WTC11 (cell line): ENCODE measurements around the gene PGP.

Experiments
- ESRRA ChIP-seq: sonication (generic); formaldehyde crosslinking; IDR thresholded peaks from 2 replicates; pipeline ENCODE4 v1.8.1; 2022; ENCODE audit warnings: mild to moderate bottlenecking, missing genetic modification reagents, borderline replicate concordance
- FOXP1 ChIP-seq: sonication (generic); formaldehyde crosslinking; IDR thresholded peaks from 2 replicates; pipeline ENCODE4 v1.8.0; 2022; ENCODE audit warnings: missing genetic modification reagents, mild to moderate bottlenecking, moderate library complexity, borderline replicate concordance
- ZNF121 ChIP-seq: sonication (generic); formaldehyde crosslinking; IDR thresholded peaks from 2 replicates; pipeline ENCODE4 v1.8.0; 2023; ENCODE audit warnings: missing genetic modification reagents
- ZNF416 ChIP-seq: fragments of 250-450 bp; sonication (Bioruptor Pico); IDR thresholded peaks from 2 replicates; pipeline ENCODE4 v1.9.0; 2021; ENCODE audit warnings: mild to moderate bottlenecking, inconsistent platforms
- TF ChIP-seq, protein P1 (sequence below): fragments of 200-600 bp; IDR thresholded peaks from 2 replicates; pipeline ENCODE4 v1.8.0; 2022; ENCODE audit warnings: antibody characterized with exemption
- TF ChIP-seq, protein P2 (sequence below): sonication (generic); formaldehyde crosslinking; IDR thresholded peaks from 2 replicates; pipeline ENCODE4 v1.8.0; 2022; ENCODE audit warnings: mild to moderate bottlenecking, missing genetic modification reagents
- TF ChIP-seq, protein P3 (sequence below): sonication (generic); formaldehyde crosslinking; IDR thresholded peaks from 2 replicates; pipeline ENCODE4 v1.8.0; 2023; ENCODE audit warnings: missing genetic modification reagents, mild to moderate bottlenecking, borderline replicate concordance
- TF ChIP-seq, protein P4 (sequence below): sonication (generic); formaldehyde crosslinking; IDR thresholded peaks from 2 replicates; pipeline ENCODE4 v1.8.1; 2022; ENCODE audit warnings: low read depth, mild to moderate bottlenecking, moderate library complexity, missing genetic modification reagents, borderline replicate concordance
- TF ChIP-seq, protein P5 (sequence below): sonication (generic); formaldehyde crosslinking; conservative IDR thresholded peaks from 2 replicates; pipeline ENCODE4 v1.8.1; 2023; ENCODE audit warnings: mild to moderate bottlenecking, low read depth, missing genetic modification reagents, moderate library complexity
- TF ChIP-seq, protein P6 (sequence below): sonication (generic); formaldehyde crosslinking; IDR thresholded peaks from 2 replicates; pipeline ENCODE4 v1.8.1; 2023; ENCODE audit warnings: mild to moderate bottlenecking, moderate library complexity, missing genetic modification reagents
- TF ChIP-seq, protein P7 (sequence below): sonication (generic); formaldehyde crosslinking; IDR thresholded peaks from 2 replicates; pipeline ENCODE4 v1.8.0; 2022; ENCODE audit warnings: mild to moderate bottlenecking, missing genetic modification reagents

DNA sequence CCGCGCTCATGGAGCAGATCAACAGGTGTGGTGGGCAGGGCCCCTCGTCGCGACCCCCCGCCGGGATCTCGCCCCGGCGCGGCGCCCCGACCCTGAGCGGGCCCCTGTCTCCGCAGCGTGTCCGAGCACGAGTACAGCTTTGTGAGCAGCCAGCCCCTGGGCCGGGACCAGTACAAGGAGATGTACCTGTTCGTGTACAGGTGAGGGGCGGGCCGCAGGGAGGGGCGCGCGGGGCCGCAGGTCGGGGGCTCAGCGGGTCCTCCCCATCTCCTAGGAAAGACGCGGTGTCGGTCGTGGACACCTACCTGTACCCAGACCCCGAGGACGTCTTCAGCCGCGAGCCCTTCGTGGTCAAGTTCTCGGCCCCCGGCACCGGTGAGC, 22.5 kb upstream of the PGP start:
- TF ChIP-seq, protein P1, sequence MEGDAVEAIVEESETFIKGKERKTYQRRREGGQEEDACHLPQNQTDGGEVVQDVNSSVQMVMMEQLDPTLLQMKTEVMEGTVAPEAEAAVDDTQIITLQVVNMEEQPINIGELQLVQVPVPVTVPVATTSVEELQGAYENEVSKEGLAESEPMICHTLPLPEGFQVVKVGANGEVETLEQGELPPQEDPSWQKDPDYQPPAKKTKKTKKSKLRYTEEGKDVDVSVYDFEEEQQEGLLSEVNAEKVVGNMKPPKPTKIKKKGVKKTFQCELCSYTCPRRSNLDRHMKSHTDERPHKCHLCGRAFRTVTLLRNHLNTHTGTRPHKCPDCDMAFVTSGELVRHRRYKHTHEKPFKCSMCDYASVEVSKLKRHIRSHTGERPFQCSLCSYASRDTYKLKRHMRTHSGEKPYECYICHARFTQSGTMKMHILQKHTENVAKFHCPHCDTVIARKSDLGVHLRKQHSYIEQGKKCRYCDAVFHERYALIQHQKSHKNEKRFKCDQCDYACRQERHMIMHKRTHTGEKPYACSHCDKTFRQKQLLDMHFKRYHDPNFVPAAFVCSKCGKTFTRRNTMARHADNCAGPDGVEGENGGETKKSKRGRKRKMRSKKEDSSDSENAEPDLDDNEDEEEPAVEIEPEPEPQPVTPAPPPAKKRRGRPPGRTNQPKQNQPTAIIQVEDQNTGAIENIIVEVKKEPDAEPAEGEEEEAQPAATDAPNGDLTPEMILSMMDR = no peak
- TF ChIP-seq, protein P2, sequence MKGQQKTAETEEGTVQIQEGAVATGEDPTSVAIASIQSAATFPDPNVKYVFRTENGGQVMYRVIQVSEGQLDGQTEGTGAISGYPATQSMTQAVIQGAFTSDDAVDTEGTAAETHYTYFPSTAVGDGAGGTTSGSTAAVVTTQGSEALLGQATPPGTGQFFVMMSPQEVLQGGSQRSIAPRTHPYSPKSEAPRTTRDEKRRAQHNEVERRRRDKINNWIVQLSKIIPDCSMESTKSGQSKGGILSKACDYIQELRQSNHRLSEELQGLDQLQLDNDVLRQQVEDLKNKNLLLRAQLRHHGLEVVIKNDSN = no peak
- TF ChIP-seq, protein P3, sequence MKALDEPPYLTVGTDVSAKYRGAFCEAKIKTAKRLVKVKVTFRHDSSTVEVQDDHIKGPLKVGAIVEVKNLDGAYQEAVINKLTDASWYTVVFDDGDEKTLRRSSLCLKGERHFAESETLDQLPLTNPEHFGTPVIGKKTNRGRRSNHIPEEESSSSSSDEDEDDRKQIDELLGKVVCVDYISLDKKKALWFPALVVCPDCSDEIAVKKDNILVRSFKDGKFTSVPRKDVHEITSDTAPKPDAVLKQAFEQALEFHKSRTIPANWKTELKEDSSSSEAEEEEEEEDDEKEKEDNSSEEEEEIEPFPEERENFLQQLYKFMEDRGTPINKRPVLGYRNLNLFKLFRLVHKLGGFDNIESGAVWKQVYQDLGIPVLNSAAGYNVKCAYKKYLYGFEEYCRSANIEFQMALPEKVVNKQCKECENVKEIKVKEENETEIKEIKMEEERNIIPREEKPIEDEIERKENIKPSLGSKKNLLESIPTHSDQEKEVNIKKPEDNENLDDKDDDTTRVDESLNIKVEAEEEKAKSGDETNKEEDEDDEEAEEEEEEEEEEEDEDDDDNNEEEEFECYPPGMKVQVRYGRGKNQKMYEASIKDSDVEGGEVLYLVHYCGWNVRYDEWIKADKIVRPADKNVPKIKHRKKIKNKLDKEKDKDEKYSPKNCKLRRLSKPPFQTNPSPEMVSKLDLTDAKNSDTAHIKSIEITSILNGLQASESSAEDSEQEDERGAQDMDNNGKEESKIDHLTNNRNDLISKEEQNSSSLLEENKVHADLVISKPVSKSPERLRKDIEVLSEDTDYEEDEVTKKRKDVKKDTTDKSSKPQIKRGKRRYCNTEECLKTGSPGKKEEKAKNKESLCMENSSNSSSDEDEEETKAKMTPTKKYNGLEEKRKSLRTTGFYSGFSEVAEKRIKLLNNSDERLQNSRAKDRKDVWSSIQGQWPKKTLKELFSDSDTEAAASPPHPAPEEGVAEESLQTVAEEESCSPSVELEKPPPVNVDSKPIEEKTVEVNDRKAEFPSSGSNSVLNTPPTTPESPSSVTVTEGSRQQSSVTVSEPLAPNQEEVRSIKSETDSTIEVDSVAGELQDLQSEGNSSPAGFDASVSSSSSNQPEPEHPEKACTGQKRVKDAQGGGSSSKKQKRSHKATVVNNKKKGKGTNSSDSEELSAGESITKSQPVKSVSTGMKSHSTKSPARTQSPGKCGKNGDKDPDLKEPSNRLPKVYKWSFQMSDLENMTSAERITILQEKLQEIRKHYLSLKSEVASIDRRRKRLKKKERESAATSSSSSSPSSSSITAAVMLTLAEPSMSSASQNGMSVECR (CRISPR knock-in tag) = no peak
- TF ChIP-seq, protein P4, sequence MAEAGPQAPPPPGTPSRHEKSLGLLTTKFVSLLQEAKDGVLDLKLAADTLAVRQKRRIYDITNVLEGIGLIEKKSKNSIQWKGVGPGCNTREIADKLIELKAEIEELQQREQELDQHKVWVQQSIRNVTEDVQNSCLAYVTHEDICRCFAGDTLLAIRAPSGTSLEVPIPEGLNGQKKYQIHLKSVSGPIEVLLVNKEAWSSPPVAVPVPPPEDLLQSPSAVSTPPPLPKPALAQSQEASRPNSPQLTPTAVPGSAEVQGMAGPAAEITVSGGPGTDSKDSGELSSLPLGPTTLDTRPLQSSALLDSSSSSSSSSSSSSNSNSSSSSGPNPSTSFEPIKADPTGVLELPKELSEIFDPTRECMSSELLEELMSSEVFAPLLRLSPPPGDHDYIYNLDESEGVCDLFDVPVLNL (CRISPR knock-in tag) = no peak
- TF ChIP-seq, protein P5, sequence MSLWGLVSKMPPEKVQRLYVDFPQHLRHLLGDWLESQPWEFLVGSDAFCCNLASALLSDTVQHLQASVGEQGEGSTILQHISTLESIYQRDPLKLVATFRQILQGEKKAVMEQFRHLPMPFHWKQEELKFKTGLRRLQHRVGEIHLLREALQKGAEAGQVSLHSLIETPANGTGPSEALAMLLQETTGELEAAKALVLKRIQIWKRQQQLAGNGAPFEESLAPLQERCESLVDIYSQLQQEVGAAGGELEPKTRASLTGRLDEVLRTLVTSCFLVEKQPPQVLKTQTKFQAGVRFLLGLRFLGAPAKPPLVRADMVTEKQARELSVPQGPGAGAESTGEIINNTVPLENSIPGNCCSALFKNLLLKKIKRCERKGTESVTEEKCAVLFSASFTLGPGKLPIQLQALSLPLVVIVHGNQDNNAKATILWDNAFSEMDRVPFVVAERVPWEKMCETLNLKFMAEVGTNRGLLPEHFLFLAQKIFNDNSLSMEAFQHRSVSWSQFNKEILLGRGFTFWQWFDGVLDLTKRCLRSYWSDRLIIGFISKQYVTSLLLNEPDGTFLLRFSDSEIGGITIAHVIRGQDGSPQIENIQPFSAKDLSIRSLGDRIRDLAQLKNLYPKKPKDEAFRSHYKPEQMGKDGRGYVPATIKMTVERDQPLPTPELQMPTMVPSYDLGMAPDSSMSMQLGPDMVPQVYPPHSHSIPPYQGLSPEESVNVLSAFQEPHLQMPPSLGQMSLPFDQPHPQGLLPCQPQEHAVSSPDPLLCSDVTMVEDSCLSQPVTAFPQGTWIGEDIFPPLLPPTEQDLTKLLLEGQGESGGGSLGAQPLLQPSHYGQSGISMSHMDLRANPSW (CRISPR knock-in tag) = no peak
- TF ChIP-seq ZNF416 (CRISPR knock-in tag) (no peak), FOXP1 (CRISPR knock-in tag) (no peak), ZNF121 (CRISPR knock-in tag) (no peak), ESRRA (CRISPR knock-in tag) (no peak)
- TF ChIP-seq, protein P6, sequence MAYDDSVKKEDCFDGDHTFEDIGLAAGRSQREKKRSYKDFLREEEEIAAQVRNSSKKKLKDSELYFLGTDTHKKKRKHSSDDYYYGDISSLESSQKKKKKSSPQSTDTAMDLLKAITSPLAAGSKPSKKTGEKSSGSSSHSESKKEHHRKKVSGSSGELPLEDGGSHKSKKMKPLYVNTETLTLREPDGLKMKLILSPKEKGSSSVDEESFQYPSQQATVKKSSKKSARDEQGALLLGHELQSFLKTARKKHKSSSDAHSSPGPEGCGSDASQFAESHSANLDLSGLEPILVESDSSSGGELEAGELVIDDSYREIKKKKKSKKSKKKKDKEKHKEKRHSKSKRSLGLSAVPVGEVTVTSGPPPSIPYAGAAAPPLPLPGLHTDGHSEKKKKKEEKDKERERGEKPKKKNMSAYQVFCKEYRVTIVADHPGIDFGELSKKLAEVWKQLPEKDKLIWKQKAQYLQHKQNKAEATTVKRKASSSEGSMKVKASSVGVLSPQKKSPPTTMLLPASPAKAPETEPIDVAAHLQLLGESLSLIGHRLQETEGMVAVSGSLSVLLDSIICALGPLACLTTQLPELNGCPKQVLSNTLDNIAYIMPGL (CRISPR knock-in tag) = no peak
- TF ChIP-seq, protein P7, sequence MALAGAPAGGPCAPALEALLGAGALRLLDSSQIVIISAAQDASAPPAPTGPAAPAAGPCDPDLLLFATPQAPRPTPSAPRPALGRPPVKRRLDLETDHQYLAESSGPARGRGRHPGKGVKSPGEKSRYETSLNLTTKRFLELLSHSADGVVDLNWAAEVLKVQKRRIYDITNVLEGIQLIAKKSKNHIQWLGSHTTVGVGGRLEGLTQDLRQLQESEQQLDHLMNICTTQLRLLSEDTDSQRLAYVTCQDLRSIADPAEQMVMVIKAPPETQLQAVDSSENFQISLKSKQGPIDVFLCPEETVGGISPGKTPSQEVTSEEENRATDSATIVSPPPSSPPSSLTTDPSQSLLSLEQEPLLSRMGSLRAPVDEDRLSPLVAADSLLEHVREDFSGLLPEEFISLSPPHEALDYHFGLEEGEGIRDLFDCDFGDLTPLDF (CRISPR knock-in tag) = no peak
